H9 (cell line): ENCODE measurements around the gene AFAP1L1. TPM values are rescaled to one million over a fixed set of nuclear protein-coding genes. Genes with fewer than 3 reads are reported as not detected.

ENCODE experiments used
- DNase-seq: peaks from one replicate; pipeline ENCODE4 v3.0.0-alpha.2; 2017
- H2AFZ ChIP-seq: one replicate; pipeline ENCODE4 v1.6.1; 2013; ENCODE audit warnings: mild to moderate bottlenecking, low read length, control low read depth, moderate library complexity
- H2AK5ac ChIP-seq: 2 replicates; pipeline ENCODE4 v1.6.1; 2013; ENCODE audit warnings: low read length, control low read depth, mixed read lengths; ENCODE audit not compliant: insufficient read length
- H2BK120ac ChIP-seq: one replicate; pipeline ENCODE4 v1.6.1; 2013; ENCODE audit warnings: low read depth, mild to moderate bottlenecking, low read length, control low read depth, inconsistent platforms; ENCODE audit not compliant: poor library complexity, severe bottlenecking
- H2BK12ac ChIP-seq: 2 replicates; pipeline ENCODE4 v1.6.1; 2013; ENCODE audit warnings: low read length, control low read depth, mixed read lengths, low read depth; ENCODE audit not compliant: insufficient read length
- H2BK15ac ChIP-seq: 2 replicates; pipeline ENCODE4 v1.6.1; 2013; ENCODE audit warnings: low read depth, low read length, control low read depth
- H2BK20ac ChIP-seq: one replicate; pipeline ENCODE4 v1.6.1; 2013; ENCODE audit warnings: low read depth, mild to moderate bottlenecking, low read length, control low read depth, inconsistent platforms; ENCODE audit not compliant: poor library complexity, severe bottlenecking
- H2BK5ac ChIP-seq: 2 replicates; pipeline ENCODE4 v1.6.1; 2013; ENCODE audit warnings: low read length, control low read depth, mixed read lengths; ENCODE audit not compliant: insufficient read length
- H3K14ac ChIP-seq: 2 replicates; pipeline ENCODE4 v1.6.1; 2013; ENCODE audit warnings: low read length, control low read depth; ENCODE audit not compliant: insufficient read depth
- H3K18ac ChIP-seq: 2 replicates; pipeline ENCODE4 v1.6.1; 2013; ENCODE audit warnings: low read depth, mild to moderate bottlenecking, mixed read lengths, low read length, control low read depth; ENCODE audit not compliant: insufficient read length
- H3K23ac ChIP-seq: 2 replicates; pipeline ENCODE4 v1.6.1; 2013; ENCODE audit warnings: low read length, control low read depth, mixed read lengths, low read depth; ENCODE audit not compliant: insufficient read length
- H3K23me2 ChIP-seq: 2 replicates; pipeline ENCODE4 v1.6.1; 2013; ENCODE audit warnings: low read depth, mild to moderate bottlenecking, mixed read lengths, low read length, control low read depth; ENCODE audit not compliant: insufficient read length, poor library complexity, severe bottlenecking
- H3K27ac ChIP-seq: 2 replicates; pipeline ENCODE4 v1.5.1; 2013; ENCODE audit warnings: low read length, control low read depth, mixed read lengths, low read depth; ENCODE audit not compliant: insufficient read length
- H3K27me3 ChIP-seq: 2 replicates; pipeline ENCODE4 v1.6.1; 2013; ENCODE audit warnings: low read length, control low read depth, inconsistent platforms; ENCODE audit not compliant: insufficient read depth
- H3K4ac ChIP-seq: 2 replicates; pipeline ENCODE4 v1.6.1; 2013; ENCODE audit warnings: low read depth, mild to moderate bottlenecking, control low read depth, inconsistent platforms, low read length, moderate library complexity
- H3K4me1 ChIP-seq: 2 replicates; pipeline ENCODE4 v1.6.1; 2013; ENCODE audit warnings: low read length, control low read depth, inconsistent platforms; ENCODE audit not compliant: insufficient read depth
- H3K4me2 ChIP-seq: 2 replicates; pipeline ENCODE4 v1.6.1; 2013; ENCODE audit warnings: low read length, control low read depth, mixed read lengths; ENCODE audit not compliant: insufficient read length, insufficient read depth
- H3K56ac ChIP-seq: 2 replicates; pipeline ENCODE4 v1.6.1; 2013; ENCODE audit warnings: low read depth, mild to moderate bottlenecking, mixed read lengths, low read length, control low read depth; ENCODE audit not compliant: insufficient read length
- H3K79me1 ChIP-seq: 2 replicates; pipeline ENCODE4 v1.6.1; 2013; ENCODE audit warnings: low read depth, mild to moderate bottlenecking, moderate library complexity, low read length, control low read depth, inconsistent platforms; ENCODE audit not compliant: insufficient read depth, poor library complexity, severe bottlenecking
- H3K79me2 ChIP-seq: 2 replicates; pipeline ENCODE4 v1.6.1; 2013; ENCODE audit warnings: low read length, control low read depth, inconsistent platforms; ENCODE audit not compliant: insufficient read depth
- H3K9ac ChIP-seq: 2 replicates; pipeline ENCODE4 v1.6.1; 2013; ENCODE audit warnings: low read length, control low read depth, mixed read lengths; ENCODE audit not compliant: insufficient read length; ENCODE audit errors: extremely low read depth
- H3K9me3 ChIP-seq: one replicate; pipeline ENCODE4 v1.6.1; 2013; ENCODE audit warnings: low read depth, low read length, inconsistent platforms; ENCODE audit not compliant: control insufficient read depth
- H3T11ph ChIP-seq: one replicate; pipeline ENCODE4 v1.6.1; 2013; ENCODE audit warnings: mild to moderate bottlenecking, low read length, control low read depth, inconsistent platforms
- H4K20me1 ChIP-seq: one replicate; pipeline ENCODE4 v1.6.1; 2013; ENCODE audit not compliant: control insufficient read depth, insufficient read length, insufficient read depth
- H4K5ac ChIP-seq: 2 replicates; pipeline ENCODE4 v1.6.1; 2013; ENCODE audit warnings: low read depth, mild to moderate bottlenecking, mixed read lengths, low read length, control low read depth; ENCODE audit not compliant: insufficient read length
- H4K8ac ChIP-seq: replicated peaks from 2 replicates; pipeline ENCODE4 v1.6.1; 2013; ENCODE audit warnings: low read length, control low read depth, mixed read lengths, low read depth; ENCODE audit not compliant: insufficient read length
- H4K91ac ChIP-seq: 2 replicates; pipeline ENCODE4 v1.6.1; 2013; ENCODE audit warnings: low read depth, mild to moderate bottlenecking, moderate library complexity, mixed read lengths, low read length, control low read depth; ENCODE audit not compliant: insufficient read length
- H3K27ac Mint-ChIP-seq, 3 experiments: 2 replicates in 2 of 3; 3 replicates in 1 of 3; pipeline ENCODE4 v1.8.0; 2020 to 2021; ENCODE audit warnings: mixed read lengths in 3 of 3, mild to moderate bottlenecking in 1 of 3, moderate library complexity in 1 of 3
- H3K27me3 Mint-ChIP-seq: 2 replicates; pipeline ENCODE4 v1.8.0; 2021; ENCODE audit warnings: low read depth, mild to moderate bottlenecking, moderate library complexity, mixed read lengths
- H3K36me3 Mint-ChIP-seq, 3 experiments: 2 replicates in 2 of 3; 3 replicates in 1 of 3; pipeline ENCODE4 v1.8.0; 2020 to 2021; ENCODE audit warnings: low read depth in 3 of 3, mixed read lengths in 3 of 3; ENCODE audit not compliant: insufficient read depth in 1 of 3
- H3K4me1 Mint-ChIP-seq, 2 experiments: 2 replicates each; pipeline ENCODE4 v1.8.0; 2020; ENCODE audit warnings: mixed read lengths in 2 of 2
- H3K4me3 Mint-ChIP-seq, 2 experiments: 2 replicates in 1 of 2; 3 replicates in 1 of 2; pipeline ENCODE4 v1.8.0; 2020 to 2021; ENCODE audit warnings: mild to moderate bottlenecking in 2 of 2, mixed read lengths in 2 of 2, moderate library complexity in 1 of 2
- H3K9me3 Mint-ChIP-seq, 2 experiments: 2 replicates in 1 of 2; 3 replicates in 1 of 2; pipeline ENCODE4 v1.8.0; 2020; ENCODE audit warnings: mild to moderate bottlenecking in 2 of 2, mixed read lengths in 2 of 2, moderate library complexity in 1 of 2
- WGBS: extraction: QIAGEN DNeasy Blood & Tissue Kit; methylation state at CpG from one replicate; pipeline ENCODE4 v1.1.7; 2013; ENCODE audit warnings: missing lambda C conversion rate, low lambda C conversion rate, mixed read lengths; ENCODE audit not compliant: insufficient read length; ENCODE audit errors: extremely low coverage; 5-methylcytosine and 5-hydroxymethylcytosine counted together
- total RNA-seq: library from RNA; stranded (reverse); gene quantifications from 2 replicates; pipeline ENCODE4 v1.2.1, GENCODE V29; 2021
- TF ChIP-seq, protein P1 (sequence below): fragments of 200-600 bp; sonication (generic); conservative IDR thresholded peaks from 3 replicates; pipeline ENCODE4 v1.8.0; 2021; ENCODE audit warnings: antibody characterized with exemption, mild to moderate bottlenecking

Gene AFAP1L1
- total RNA-seq, 1 experiment from 2014 or later, result 1.8 TPM

DNA sequence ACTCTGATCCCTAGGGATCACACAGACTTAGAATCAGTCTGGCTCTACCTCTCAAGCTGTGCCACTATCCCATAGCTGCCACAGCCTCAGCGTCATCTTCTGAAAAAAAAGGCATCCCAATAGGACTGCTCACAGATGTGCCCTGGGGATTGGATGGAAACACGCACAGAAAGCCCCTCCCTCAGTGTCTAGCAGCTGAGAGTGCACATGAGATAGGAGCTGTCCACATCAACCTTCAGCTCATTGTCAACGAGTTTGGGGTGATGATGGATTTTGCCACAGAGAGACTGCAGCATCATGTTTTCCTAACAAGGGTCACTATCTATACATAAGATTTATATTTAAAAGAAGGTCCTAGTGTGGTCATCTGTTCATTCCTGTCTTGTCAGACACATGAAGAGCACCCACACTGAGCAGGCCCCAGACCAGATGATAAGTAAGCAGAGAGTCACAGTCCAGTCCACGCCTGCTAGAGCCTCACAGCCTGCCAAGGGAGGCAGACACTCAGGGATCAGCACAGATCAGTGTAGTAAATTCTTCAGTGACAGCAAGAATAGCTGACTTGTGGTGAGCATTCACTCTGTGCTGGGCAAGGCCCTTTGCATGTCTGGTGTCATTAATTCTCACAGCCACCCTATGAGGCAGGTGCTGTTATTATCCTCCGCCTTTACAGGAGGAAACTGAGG is 25.8 kb downstream of the AFAP1L1 start:
- WGBS, result no CpG with 5 or more reads among the region's 5 CpGs
- Mint-ChIP-seq H3K27me3 (no peaks in the 10 kb centered on the region; the same call in 1 of the 2 replicates), H3K27ac (no peak overlapping the region), H3K36me3 (no peaks in the 10 kb centered on the region), H3K9me3 (no peaks in the 10 kb centered on the region), H3K4me1 (peaks cover 10 to 15% of the 10 kb centered on the region in 2 experiments), H3K4me3 (no peak overlapping the region)
- Histone ChIP-seq H2BK120ac (no peak overlapping the region), H3K4me2 (no peak overlapping the region), H3K79me2 (no peaks in the 10 kb centered on the region), H2AK5ac (no peak overlapping the region), H3K14ac (no peak overlapping the region), H2BK5ac (no peak overlapping the region), H3K9me3 (no peaks in the 10 kb centered on the region), H3K27me3 (no peaks in the 10 kb centered on the region), H4K91ac (no peak overlapping the region), H4K5ac (no peak overlapping the region), H2BK12ac (no peak overlapping the region), H3K56ac (no peak overlapping the region), H2AFZ (no peak overlapping the region), H3K23ac (no peak overlapping the region), H4K8ac (no peak overlapping the region), H3K4me1 (no peaks in the 10 kb centered on the region; the same call in 1 of the 2 replicates), H3K79me1 (no peaks in the 10 kb centered on the region), H2BK20ac (no peak overlapping the region), H3K23me2 (no peaks in the 10 kb centered on the region), H4K20me1 (no peaks in the 10 kb centered on the region), H3K27ac (no peak overlapping the region), H3K9ac (no peak overlapping the region), H2BK15ac (no peak overlapping the region), H3T11ph (no peak overlapping the region), H3K18ac (no peak overlapping the region), H3K4ac (no peak overlapping the region)
- TF ChIP-seq, protein P1, sequence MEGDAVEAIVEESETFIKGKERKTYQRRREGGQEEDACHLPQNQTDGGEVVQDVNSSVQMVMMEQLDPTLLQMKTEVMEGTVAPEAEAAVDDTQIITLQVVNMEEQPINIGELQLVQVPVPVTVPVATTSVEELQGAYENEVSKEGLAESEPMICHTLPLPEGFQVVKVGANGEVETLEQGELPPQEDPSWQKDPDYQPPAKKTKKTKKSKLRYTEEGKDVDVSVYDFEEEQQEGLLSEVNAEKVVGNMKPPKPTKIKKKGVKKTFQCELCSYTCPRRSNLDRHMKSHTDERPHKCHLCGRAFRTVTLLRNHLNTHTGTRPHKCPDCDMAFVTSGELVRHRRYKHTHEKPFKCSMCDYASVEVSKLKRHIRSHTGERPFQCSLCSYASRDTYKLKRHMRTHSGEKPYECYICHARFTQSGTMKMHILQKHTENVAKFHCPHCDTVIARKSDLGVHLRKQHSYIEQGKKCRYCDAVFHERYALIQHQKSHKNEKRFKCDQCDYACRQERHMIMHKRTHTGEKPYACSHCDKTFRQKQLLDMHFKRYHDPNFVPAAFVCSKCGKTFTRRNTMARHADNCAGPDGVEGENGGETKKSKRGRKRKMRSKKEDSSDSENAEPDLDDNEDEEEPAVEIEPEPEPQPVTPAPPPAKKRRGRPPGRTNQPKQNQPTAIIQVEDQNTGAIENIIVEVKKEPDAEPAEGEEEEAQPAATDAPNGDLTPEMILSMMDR, result no peak
- no peak for DNase-seq
